CD14-positive monocyte (primary cell): ENCODE measurements around the gene COQ8A. TPM values are rescaled to one million over a fixed set of nuclear protein-coding genes. Genes with fewer than 3 reads are reported as not detected.

Source experiments
- DNase-seq, 3 donors: peaks; one replicate each; pipeline ENCODE4 v3.0.0-alpha.2; 2011 to 2022
- H2AFZ ChIP-seq: 2 replicates; pipeline ENCODE4 v1.6.0; 2012; ENCODE audit warnings: mild to moderate bottlenecking, low read depth, low read length, inconsistent platforms; ENCODE audit not compliant: insufficient read depth, poor library complexity, severe bottlenecking
- H3K27ac ChIP-seq, 2 donors: 1 replicate in 1 of 2; 2 replicates in 1 of 2; pipeline ENCODE4 v1.5.1; 2012 to 2013; ENCODE audit warnings: low read length in 2 of 2, control low read depth in 1 of 2, inconsistent platforms in 1 of 2, low read depth in 1 of 2, mild to moderate bottlenecking in 1 of 2
- H3K27me3 ChIP-seq, 2 donors: one replicate each; pipeline versions ENCODE4 v1.6.0 to v1.6.1; 2011 to 2013; ENCODE audit warnings: low read length in 2 of 2; ENCODE audit not compliant: control insufficient read depth in 2 of 2, insufficient read depth in 2 of 2
- H3K36me3 ChIP-seq, 2 donors: replicated peaks in 1 of 2; 1 replicate in 1 of 2; 2 replicates in 1 of 2; pipeline versions ENCODE4 v1.5.1 to v1.6.1; 2012 to 2013; ENCODE audit warnings: low read length in 2 of 2, control low read depth in 1 of 2, inconsistent platforms in 1 of 2, mild to moderate bottlenecking in 1 of 2; ENCODE audit not compliant: insufficient read depth in 2 of 2, control insufficient read depth in 1 of 2
- H3K4me1 ChIP-seq, 2 donors: 1 replicate in 1 of 2; 2 replicates in 1 of 2; pipeline versions ENCODE4 v1.5.1 to v1.6.1; 2012 to 2013; ENCODE audit warnings: low read length in 2 of 2, control low read depth in 1 of 2, inconsistent platforms in 1 of 2, mild to moderate bottlenecking in 1 of 2, moderate library complexity in 1 of 2; ENCODE audit not compliant: insufficient read depth in 2 of 2, control insufficient read depth in 1 of 2
- H3K4me2 ChIP-seq: replicated peaks from 2 replicates; pipeline ENCODE3; 2012; ENCODE audit warnings: low read length, moderate library complexity, mild to moderate bottlenecking; ENCODE audit not compliant: poor library complexity, severe bottlenecking; ENCODE audit errors: extremely low read depth
- H3K4me3 ChIP-seq, 3 experiments: fragments of 200-600 bp in 1 of 3; sonication (generic) in 1 of 3; replicated peaks in 1 of 3; 1 replicate in 2 of 3; 2 replicates in 1 of 3; pipeline ENCODE4 v1.5.1; 2011 to 2013; ENCODE audit warnings: low read length in 3 of 3, mild to moderate bottlenecking in 3 of 3, control low read depth in 2 of 3, low read depth in 2 of 3, inconsistent platforms in 1 of 3, moderate library complexity in 1 of 3
- H3K79me2 ChIP-seq: 2 replicates; pipeline ENCODE4 v1.6.0; 2012; ENCODE audit warnings: mild to moderate bottlenecking, control low read depth, inconsistent platforms, low read length, moderate library complexity; ENCODE audit not compliant: insufficient read depth
- H3K9ac ChIP-seq: 2 replicates; pipeline ENCODE4 v1.6.0; 2017; ENCODE audit warnings: low read length, mild to moderate bottlenecking; ENCODE audit not compliant: insufficient read depth, poor library complexity, severe bottlenecking
- H3K9me3 ChIP-seq, 2 donors: replicated peaks in 1 of 2; 1 replicate in 1 of 2; 2 replicates in 1 of 2; pipeline versions ENCODE4 v1.5.1 to v1.6.1; 2012 to 2013; ENCODE audit warnings: low read length in 2 of 2, control low read depth in 1 of 2; ENCODE audit not compliant: control insufficient read depth in 1 of 2, insufficient read depth in 1 of 2
- H4K20me1 ChIP-seq: 2 replicates; pipeline ENCODE4 v1.6.0; 2012; ENCODE audit warnings: mild to moderate bottlenecking, low read length, control low read depth, moderate library complexity; ENCODE audit not compliant: insufficient read depth
- H3K27ac Mint-ChIP-seq, 7 donors: one replicate each; pipeline ENCODE4 v1.8.0; 2020; ENCODE audit warnings: mild to moderate bottlenecking in 7 of 7, mixed read lengths in 7 of 7, moderate library complexity in 6 of 7, inconsistent platforms in 2 of 7
- H3K27me3 Mint-ChIP-seq, 3 donors: one replicate each; pipeline ENCODE4 v1.8.0; 2021 to 2022; ENCODE audit warnings: low read depth in 3 of 3, mild to moderate bottlenecking in 3 of 3, mixed read lengths in 3 of 3, moderate library complexity in 3 of 3, inconsistent platforms in 1 of 3
- H3K36me3 Mint-ChIP-seq, 2 donors: one replicate each; pipeline ENCODE4 v1.8.0; 2020; ENCODE audit warnings: mixed read lengths in 2 of 2, inconsistent platforms in 1 of 2, mild to moderate bottlenecking in 1 of 2
- H3K4me1 Mint-ChIP-seq: one replicate; pipeline ENCODE4 v1.8.0; 2020; ENCODE audit warnings: mild to moderate bottlenecking, mixed read lengths
- H3K4me3 Mint-ChIP-seq, 2 donors: one replicate each; pipeline ENCODE4 v1.8.0; 2020; ENCODE audit warnings: mild to moderate bottlenecking in 2 of 2, mixed read lengths in 2 of 2, moderate library complexity in 1 of 2
- H3K9me3 Mint-ChIP-seq, 7 donors: one replicate each; pipeline ENCODE4 v1.8.0; 2020 to 2022; ENCODE audit warnings: mixed read lengths in 7 of 7, mild to moderate bottlenecking in 6 of 7, moderate library complexity in 6 of 7, inconsistent platforms in 2 of 7
- CTCF ChIP-seq: fragments of 200-600 bp; IDR thresholded peaks from one replicate; pipeline ENCODE4 v1.8.0; 2022; ENCODE audit warnings: antibody characterized with exemption, mild to moderate bottlenecking
- WGBS: methylation state at CpG from one replicate; pipeline ENCODE4 v1.1.5; 2013; ENCODE audit warnings: missing lambda C conversion rate; ENCODE audit not compliant: insufficient coverage; 5-methylcytosine and 5-hydroxymethylcytosine counted together
- intact Hi-C, 2 donors: fragments of 100-400 bp; cut with micrococcal nuclease; formaldehyde crosslinking; loops; one replicate each; pipeline versions ENCODE4 v1.15.0 to v1.15.1; 2023
- polyA plus RNA-seq, 3 donors: library from polyadenylated mRNA; depleted of rRNA in 1 of 3; unstranded in 2 of 3; stranded (reverse) in 1 of 3; fragments of 300-500 nt in 2 of 3; fragments of >200 nt in 1 of 3; fragmentation: Illumina TruSeq in 2 of 3; gene quantifications; 1 replicate in 2 of 3; 2 replicates in 1 of 3; pipeline ENCODE4 v1.2.3, GENCODE V29; 2012 to 2021

COQ8A gene
- polyA plus RNA-seq, 3 donors = 33.1 to 44.7 (median 38.2) TPM

- Histone ChIP-seq H4K20me1 (no peaks in the 10 kb centered on the region), H3K4me2 (no peak overlapping the region), H3K36me3 (peaks cover 49 to 61% of the 10 kb centered on the region in 2 donors), H3K4me1 (peaks cover 20 to 22% of the 10 kb centered on the region in 2 donors), H3K79me2 (no peaks in the 10 kb centered on the region), H3K9me3 (no peaks in the 10 kb centered on the region), H3K27ac (no peak overlapping the region), H3K4me3 (no peak overlapping the region), H3K9ac (no peak overlapping the region), H2AFZ (no peak overlapping the region), H3K27me3 (no peaks in the 10 kb centered on the region)
- 100% methylated on average over 1 of the region's 8 CpGs for WGBS
- DNase-seq = no peak
- Mint-ChIP-seq H3K4me1 (peaks cover 21% of the 10 kb centered on the region), H3K27me3 (peaks cover 0 to 2% (median 0%) of the 10 kb centered on the region in 3 donors), H3K9me3 (no peaks in the 10 kb centered on the region), H3K27ac (no peak overlapping the region), H3K36me3 (peaks cover 44 to 58% of the 10 kb centered on the region in 2 donors), H3K4me3 (no peak overlapping the region)
- intact Hi-C loops = no loop called here
- no peak for TF ChIP-seq CTCF
These were observed 47.1 kb downstream of the COQ8A start for GRCh38 chr1:226987179-226987536.

- DNase-seq = no peak
- H3K27ac ChIP-seq = peak overlapping the region in 1 of 2 donors; percentile 76
- H3K27ac Mint-ChIP-seq = peak overlapping the region in 2 of 7 donors; percentile 5 to 10
These were observed 47.7 kb downstream of the COQ8A start for GRCh38 chr1:226987623-226988333.

More at GRCh38 chr1:226987623-226988333, 47.7 kb downstream of the COQ8A start:
- no peaks in the 10 kb centered on the region for H3K79me2 ChIP-seq
- no peaks in the 10 kb centered on the region for H4K20me1 ChIP-seq
- peaks cover 21% of the 10 kb centered on the region for H3K4me1 Mint-ChIP-seq
- no peak overlapping the region for H3K4me2 ChIP-seq
- peaks cover 20 to 22% of the 10 kb centered on the region in 2 donors for H3K4me1 ChIP-seq
- H3K9ac ChIP-seq = no peak overlapping the region
- intact Hi-C loops = no loop called here
- no peaks in the 10 kb centered on the region for H3K9me3 ChIP-seq
- WGBS = 97% methylated on average over 13 of the region's 16 CpGs
- no peak for TF ChIP-seq CTCF
- H3K27me3 Mint-ChIP-seq = peaks cover 0 to 2% (median 0%) of the 10 kb centered on the region in 3 donors
- no peak overlapping the region for H3K4me3 Mint-ChIP-seq
- H3K4me3 ChIP-seq = no peak overlapping the region
- H3K36me3 ChIP-seq = peaks cover 43 to 55% of the 10 kb centered on the region in 2 donors
- H2AFZ ChIP-seq = no peak overlapping the region
- no peaks in the 10 kb centered on the region for H3K27me3 ChIP-seq
- no peaks in the 10 kb centered on the region for H3K9me3 Mint-ChIP-seq
- peaks cover 38 to 51% of the 10 kb centered on the region in 2 donors for H3K36me3 Mint-ChIP-seq
